LNCAP (cell line): Measurements from ENCODE around the gene KBTBD12.

Experiments
- CTCF ChIP-seq: fragments of 450-650 bp; IDR thresholded peaks from 2 replicates; pipeline ENCODE4 v1.5.1; 2017; ENCODE audit warnings: mild to moderate bottlenecking

KBTBD12 gene

GRCh38 chr3:128014548-128014947 is 99.5 kb downstream of the KBTBD12 start:
- no peak for TF ChIP-seq CTCF

- no peak for TF ChIP-seq CTCF
Observed at GRCh38 chr3:128016502-128016901, 101.5 kb downstream of the KBTBD12 start.

- TF ChIP-seq CTCF: no peak
Observed at GRCh38 chr3:128021768-128022372, 106.8 kb downstream of the KBTBD12 start.

- TF ChIP-seq CTCF: no peak
Observed at GRCh38 chr3:128033102-128033501, 118.1 kb downstream of the KBTBD12 start.

- TF ChIP-seq CTCF: no peak
Observed at GRCh38 chr3:128036119-128036518, 121.1 kb downstream of the KBTBD12 start.
